Large intestine (tissue), 3 donors: ENCODE measurements around the gene USP14. TPM values are rescaled to one million over a fixed set of nuclear protein-coding genes. Genes with fewer than 3 reads are reported as not detected.

Source experiments
- DNase-seq, 2 donors: peaks; one replicate each; pipeline versions ENCODE4 v3.0.0 to v3.0.0-alpha.2; 2013
- H3K27ac ChIP-seq: one replicate; pipeline ENCODE4 v1.5.1; 2013; ENCODE audit warnings: low read length
- H3K27me3 ChIP-seq: 2 replicates; pipeline ENCODE4 v1.6.1; 2013; ENCODE audit warnings: low read length; ENCODE audit not compliant: control insufficient read depth, insufficient read depth
- H3K36me3 ChIP-seq: 2 replicates; pipeline ENCODE4 v1.6.1; 2013; ENCODE audit warnings: low read length; ENCODE audit not compliant: control insufficient read depth, insufficient read depth
- H3K4me1 ChIP-seq: one replicate; pipeline ENCODE4 v1.6.1; 2013; ENCODE audit warnings: low read length; ENCODE audit not compliant: control insufficient read depth, insufficient read depth
- H3K4me3 ChIP-seq: one replicate; pipeline ENCODE4 v1.5.1; 2013; ENCODE audit warnings: low read length
- H3K9me3 ChIP-seq: one replicate; pipeline ENCODE4 v1.6.1; 2013; ENCODE audit warnings: mild to moderate bottlenecking, low read depth, low read length, moderate library complexity; ENCODE audit not compliant: control insufficient read depth
- WGBS: methylation state at CpG from one replicate; pipeline ENCODE4 v1.1.5; 2013; ENCODE audit warnings: low lambda C conversion rate; ENCODE audit not compliant: insufficient coverage; 5-methylcytosine and 5-hydroxymethylcytosine counted together
- polyA plus RNA-seq: library from polyadenylated mRNA; unstranded; fragments of 120-200 nt; gene quantifications from one replicate; pipeline ENCODE4 v1.2.1, GENCODE V29; 2013

USP14 gene
- polyA plus RNA-seq, 1 donor: 38.4 TPM

DNA sequence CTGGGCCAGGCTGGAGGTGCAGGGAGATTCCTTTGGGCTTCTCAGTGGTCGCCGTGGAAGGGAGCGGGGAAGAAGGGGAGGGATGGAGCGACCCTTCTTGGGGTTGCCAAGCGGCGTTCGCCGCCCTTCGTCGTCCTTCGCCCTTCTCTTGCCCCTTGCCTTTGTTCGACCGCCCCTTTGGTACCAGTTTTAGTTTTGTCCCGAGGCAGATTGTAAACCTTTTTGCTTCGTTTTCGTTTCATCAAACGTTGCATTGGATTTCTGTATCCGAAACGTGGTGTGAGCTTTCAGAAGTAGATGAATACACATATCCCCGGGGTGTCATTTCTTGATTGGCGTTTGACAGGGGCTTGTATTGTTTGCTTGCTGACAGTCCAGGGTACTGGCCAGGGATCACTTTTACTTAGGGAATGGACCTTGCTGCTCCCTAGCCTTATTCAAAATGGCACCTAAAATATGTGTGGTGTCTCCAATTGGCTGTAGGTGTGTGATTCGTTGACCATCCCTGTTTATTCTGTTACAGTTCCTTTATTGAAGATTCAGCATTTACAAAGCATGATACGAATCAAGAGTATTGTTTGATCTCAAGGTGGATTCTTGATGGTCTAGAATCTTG is 788 bp downstream of the USP14 start:
- peak overlapping the region; percentile 49 for H3K4me3 ChIP-seq
- no peaks in the 10 kb centered on the region for H3K36me3 ChIP-seq
- peak overlapping the region; percentile 76 for H3K27ac ChIP-seq
- no peaks in the 10 kb centered on the region for H3K27me3 ChIP-seq
- WGBS: no CpG with 5 or more reads among the region's 23 CpGs
- H3K4me1 ChIP-seq: no peaks in the 10 kb centered on the region
- peak; percentile 5 to 50 for DNase-seq
- no peaks in the 10 kb centered on the region for H3K9me3 ChIP-seq

DNA sequence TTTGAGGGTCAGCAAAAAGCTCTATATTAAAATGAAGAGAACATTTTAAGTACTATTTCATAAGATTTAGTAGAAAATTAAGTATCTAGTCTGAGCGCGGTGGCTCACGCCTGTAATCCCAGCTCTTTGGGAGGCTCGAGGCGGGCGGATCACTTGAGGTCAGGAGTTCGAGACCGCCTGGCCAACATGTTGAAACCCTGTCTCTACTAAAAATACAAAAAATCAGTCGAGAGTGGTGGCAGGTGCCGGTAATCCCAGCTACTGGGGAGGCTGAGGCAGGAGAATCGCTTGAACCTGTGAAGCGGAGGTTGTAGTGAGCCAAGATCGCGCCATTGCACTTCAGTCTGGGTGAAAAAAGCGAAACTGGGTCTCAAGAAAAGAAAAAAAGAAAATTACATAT is 1.6 kb downstream of the USP14 start:
- 100% methylated on average over 1 of the region's 15 CpGs for WGBS
- Histone ChIP-seq H3K36me3 (peaks cover 7% of the 10 kb centered on the region), H3K27ac (no peak overlapping the region), H3K27me3 (no peaks in the 10 kb centered on the region), H3K9me3 (no peaks in the 10 kb centered on the region), H3K4me1 (no peaks in the 10 kb centered on the region), H3K4me3 (no peak overlapping the region)
- no peak for DNase-seq

DNA sequence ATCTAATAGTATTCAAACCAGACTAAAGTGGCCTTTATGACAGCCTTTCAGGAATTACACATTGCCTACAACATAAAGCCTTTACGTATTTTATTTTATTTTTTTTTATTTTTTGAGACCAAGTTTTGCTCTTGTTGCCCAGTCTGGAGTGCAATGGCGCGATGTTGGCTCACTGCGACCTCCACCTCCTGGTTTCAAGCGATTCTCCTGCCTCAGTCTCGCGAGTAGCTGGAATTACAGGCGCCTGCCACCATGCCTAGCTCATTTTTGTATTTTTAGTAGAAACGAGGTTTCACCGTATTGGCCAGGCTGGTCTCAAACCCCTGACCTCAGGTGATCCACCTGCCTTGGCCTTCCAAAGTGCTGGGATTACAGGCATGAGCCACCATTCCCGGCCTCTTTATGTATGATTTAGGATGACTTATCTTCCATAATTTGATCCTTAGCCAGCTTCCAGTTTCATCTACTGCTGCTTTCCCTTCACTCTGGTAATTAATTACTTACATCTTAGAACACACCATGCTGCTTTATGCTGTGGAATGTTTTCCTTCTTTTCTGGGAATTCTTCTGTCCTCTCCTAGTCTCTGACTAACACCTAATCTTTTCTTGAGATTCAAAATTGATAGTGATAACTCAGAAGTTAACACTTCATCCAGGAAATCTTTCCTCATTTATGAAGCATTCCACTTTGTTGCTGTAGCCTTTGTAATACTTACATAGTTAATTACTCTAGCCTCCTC is 2.6 kb downstream of the USP14 start:
- H3K4me1 ChIP-seq: no peaks in the 10 kb centered on the region
- DNase-seq: no peak
- H3K4me3 ChIP-seq: no peak overlapping the region
- no peak overlapping the region for H3K27ac ChIP-seq
- no peaks in the 10 kb centered on the region for H3K9me3 ChIP-seq
- H3K36me3 ChIP-seq: peaks cover 12% of the 10 kb centered on the region
- no peaks in the 10 kb centered on the region for H3K27me3 ChIP-seq
- WGBS: 83% methylated on average over 4 of the region's 11 CpGs

DNA sequence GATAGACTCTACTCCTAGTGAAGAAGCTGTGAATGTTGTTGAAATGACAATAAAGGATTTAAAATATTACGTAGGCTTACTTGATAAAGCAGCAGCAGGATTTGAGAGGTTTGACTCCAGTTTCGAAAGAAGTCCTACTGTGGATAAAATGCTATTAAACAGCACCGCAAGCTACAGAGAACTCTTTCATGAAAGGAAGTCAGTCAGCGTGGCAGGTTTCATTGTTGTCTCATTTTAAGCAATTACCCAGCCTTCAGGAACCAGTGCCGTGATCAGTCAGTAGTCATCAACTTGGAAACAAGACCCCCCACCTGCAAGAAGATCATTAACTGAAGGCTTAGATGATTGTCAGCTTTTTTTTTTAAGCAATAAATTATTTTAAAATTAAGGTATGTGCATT is 14.0 kb downstream of the USP14 start:
- Histone ChIP-seq H3K4me3 (no peak overlapping the region), H3K4me1 (no peaks in the 10 kb centered on the region), H3K36me3 (peaks cover 11% of the 10 kb centered on the region), H3K9me3 (no peaks in the 10 kb centered on the region), H3K27me3 (no peaks in the 10 kb centered on the region), H3K27ac (no peak overlapping the region)
- 100% methylated on average over 1 of the region's 5 CpGs for WGBS
- DNase-seq: no peak

DNA sequence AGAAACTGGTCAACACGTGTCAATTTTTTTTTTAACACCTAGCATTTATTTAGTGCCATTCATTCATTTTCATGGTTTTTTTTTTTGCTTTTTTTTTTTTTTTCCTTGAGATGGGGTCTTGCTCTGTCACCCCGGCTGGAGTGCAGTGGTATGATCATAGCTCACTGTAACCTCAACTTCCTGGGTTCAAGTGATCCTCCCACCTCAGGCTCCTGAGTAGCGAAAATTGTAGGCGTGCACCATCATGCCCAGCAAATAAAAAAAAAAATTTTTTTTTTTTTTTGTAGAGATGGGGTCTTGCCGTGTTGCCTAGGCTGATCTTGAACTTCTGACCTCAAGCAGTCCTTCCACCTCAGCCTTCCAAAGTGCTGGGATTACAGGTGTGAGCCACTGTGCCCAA is 21.1 kb downstream of the USP14 start:
- no peak for DNase-seq
- peaks cover 16% of the 10 kb centered on the region for H3K36me3 ChIP-seq
- no peaks in the 10 kb centered on the region for H3K4me1 ChIP-seq
- H3K4me3 ChIP-seq: no peak overlapping the region
- 100% methylated on average over 1 of the region's 5 CpGs for WGBS
- no peak overlapping the region for H3K27ac ChIP-seq
- H3K27me3 ChIP-seq: no peaks in the 10 kb centered on the region
- H3K9me3 ChIP-seq: no peaks in the 10 kb centered on the region

DNA sequence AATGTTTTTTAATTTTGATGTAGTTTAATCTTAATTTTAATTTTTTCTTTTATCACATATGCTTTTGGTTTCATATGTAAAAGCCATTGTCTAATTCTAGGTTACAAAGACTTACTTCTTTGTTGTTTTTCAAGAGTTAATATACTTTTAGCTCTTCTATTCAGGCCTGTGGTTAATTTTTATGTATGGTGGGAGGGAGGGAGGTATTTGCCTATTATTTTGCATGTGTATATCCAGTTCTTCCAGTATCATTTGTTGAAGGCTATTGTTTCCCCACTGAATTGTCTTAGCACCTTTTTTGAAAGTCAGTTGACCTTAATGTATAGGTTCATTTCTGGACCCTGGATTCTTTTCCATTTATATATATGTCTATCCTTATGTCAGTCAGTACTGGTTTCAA is 23.4 kb downstream of the USP14 start:
- no peak overlapping the region for H3K27ac ChIP-seq
- no peaks in the 10 kb centered on the region for H3K9me3 ChIP-seq
- H3K4me3 ChIP-seq: no peak overlapping the region
- no peaks in the 10 kb centered on the region for H3K27me3 ChIP-seq
- H3K4me1 ChIP-seq: no peaks in the 10 kb centered on the region
- DNase-seq: no peak
- peaks cover 25% of the 10 kb centered on the region for H3K36me3 ChIP-seq

DNA sequence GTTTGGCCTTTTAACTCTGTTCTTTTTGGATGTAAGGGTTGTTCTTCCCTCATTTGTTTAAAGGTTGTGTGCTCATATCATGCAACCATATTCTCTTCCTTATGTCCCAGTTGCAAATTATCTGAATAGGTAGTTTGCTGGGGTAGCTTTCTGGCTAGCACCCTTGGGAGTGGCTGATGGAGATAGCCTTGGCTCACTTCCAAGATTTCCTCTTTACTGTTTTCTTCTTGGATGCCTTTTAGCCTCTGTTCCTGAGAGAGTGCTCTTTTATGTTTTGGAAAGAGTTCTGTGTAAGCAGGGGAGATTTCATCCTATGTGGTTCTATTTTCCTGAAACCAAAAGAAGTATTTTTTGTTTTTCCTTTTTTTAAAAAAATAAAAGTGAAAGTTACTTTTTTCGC is 25.4 kb downstream of the USP14 start:
- Histone ChIP-seq H3K27me3 (no peaks in the 10 kb centered on the region), H3K4me3 (no peak overlapping the region), H3K9me3 (no peaks in the 10 kb centered on the region), H3K4me1 (no peaks in the 10 kb centered on the region), H3K36me3 (peaks cover 23% of the 10 kb centered on the region), H3K27ac (no peak overlapping the region)
- DNase-seq: no peak
- WGBS: 92% methylated on average over 1 of the region's 1 CpG

DNA sequence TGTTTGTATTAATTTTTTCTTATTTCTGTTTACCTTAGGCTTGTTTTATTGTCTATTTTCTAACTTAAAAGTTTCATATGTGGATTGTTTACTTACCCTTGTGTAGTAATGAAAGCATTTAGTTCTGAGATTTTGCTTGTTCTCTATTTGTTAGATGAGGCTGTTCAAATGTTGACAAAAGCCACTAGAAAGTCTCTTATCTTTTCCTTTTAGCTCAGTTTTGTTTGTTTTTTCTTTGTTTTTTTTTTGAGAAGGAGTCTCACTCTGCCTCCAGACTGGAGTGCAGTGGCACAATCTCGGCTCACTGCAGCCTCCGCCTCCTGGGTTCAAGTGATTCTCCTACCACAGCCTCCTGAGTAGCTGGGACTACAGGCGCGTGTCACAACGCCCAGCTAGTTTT is 30.9 kb downstream of the USP14 start:
- H3K4me3 ChIP-seq: no peak overlapping the region
- H3K27me3 ChIP-seq: no peaks in the 10 kb centered on the region
- H3K27ac ChIP-seq: no peak overlapping the region
- peaks cover 11% of the 10 kb centered on the region for H3K36me3 ChIP-seq
- DNase-seq: no peak
- WGBS: no CpG with 5 or more reads among the region's 5 CpGs
- H3K4me1 ChIP-seq: no peaks in the 10 kb centered on the region
- no peaks in the 10 kb centered on the region for H3K9me3 ChIP-seq

DNA sequence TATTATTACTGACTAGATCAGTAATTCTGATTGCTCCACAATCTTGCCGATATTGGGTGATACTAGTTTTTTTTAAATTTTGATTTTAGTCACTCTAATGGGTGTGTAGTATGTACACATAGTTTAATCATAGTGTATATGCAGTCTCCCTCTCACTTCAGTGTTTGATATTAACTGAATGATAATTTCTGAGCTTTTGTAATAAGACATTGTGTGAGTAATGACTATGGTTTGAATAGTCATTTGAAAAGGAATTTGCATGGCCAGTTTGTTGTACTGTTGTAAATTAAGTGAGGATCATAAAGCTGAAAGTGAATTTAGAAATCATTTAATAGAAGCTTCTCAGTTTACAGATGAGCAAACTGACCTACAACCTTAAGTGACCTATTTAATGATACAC is 33.4 kb downstream of the USP14 start:
- no peaks in the 10 kb centered on the region for H3K9me3 ChIP-seq
- no peaks in the 10 kb centered on the region for H3K4me1 ChIP-seq
- H3K27ac ChIP-seq: no peak overlapping the region
- H3K27me3 ChIP-seq: no peaks in the 10 kb centered on the region
- DNase-seq: no peak
- no CpG with 5 or more reads among the region's 1 CpG for WGBS
- no peak overlapping the region for H3K4me3 ChIP-seq
- peaks cover 10% of the 10 kb centered on the region for H3K36me3 ChIP-seq

DNA sequence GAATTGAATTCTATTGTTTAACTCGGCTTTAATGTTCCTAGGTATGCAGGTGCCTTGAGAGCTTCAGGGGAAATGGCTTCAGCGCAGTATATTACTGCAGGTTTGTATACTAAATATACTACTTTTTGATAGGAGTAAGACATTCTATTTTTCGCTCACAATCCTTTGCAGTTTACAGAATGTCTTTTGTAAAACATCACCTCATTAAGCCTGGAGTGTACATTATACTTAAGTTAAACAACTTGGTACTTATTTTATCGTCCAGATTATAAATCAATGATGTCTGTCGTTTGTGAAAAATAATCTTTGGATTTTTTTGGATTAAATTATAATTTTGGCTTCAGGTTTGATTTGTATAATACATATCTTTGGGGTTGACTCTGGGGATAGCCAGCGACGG is 34.4 kb downstream of the USP14 start:
- Histone ChIP-seq H3K36me3 (peaks cover 15% of the 10 kb centered on the region), H3K4me3 (no peak overlapping the region), H3K27ac (no peak overlapping the region), H3K27me3 (no peaks in the 10 kb centered on the region), H3K4me1 (no peaks in the 10 kb centered on the region), H3K9me3 (no peaks in the 10 kb centered on the region)
- 100% methylated on average over 1 of the region's 7 CpGs for WGBS
- no peak for DNase-seq

DNA sequence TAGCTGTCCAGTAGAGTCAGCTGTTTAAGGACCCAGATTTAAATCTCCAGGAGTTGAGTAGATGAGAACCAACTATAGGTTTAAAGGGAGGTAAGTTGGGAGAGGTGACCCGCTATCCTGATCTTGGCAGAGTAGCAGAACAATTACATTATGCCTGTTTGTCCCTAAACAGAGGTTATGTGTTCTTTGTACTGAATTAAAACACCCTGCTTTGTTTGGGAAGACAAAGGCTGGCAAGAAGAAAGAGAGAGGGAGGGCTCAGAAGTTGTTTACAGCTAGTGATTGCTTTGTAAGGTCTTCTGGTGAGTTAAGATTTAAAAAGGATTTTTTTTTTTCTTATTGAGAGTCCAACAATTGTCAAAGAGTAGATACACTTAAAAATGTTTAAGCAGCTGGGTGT is 37.3 kb downstream of the USP14 start:
- H3K4me1 ChIP-seq: no peaks in the 10 kb centered on the region
- 100% methylated on average over 1 of the region's 1 CpG for WGBS
- H3K36me3 ChIP-seq: peaks cover 34% of the 10 kb centered on the region
- no peaks in the 10 kb centered on the region for H3K27me3 ChIP-seq
- no peak overlapping the region for H3K27ac ChIP-seq
- no peak for DNase-seq
- H3K4me3 ChIP-seq: no peak overlapping the region
- no peaks in the 10 kb centered on the region for H3K9me3 ChIP-seq
